ENCODE results near the gene CCNDBP1.
"Not testable (repeated sequence)": the region's sequence is repeated elsewhere in the genome, so short reads cannot be mapped to it uniquely, and the experiment has no call there.

CCNDBP1 gene

DNA sequence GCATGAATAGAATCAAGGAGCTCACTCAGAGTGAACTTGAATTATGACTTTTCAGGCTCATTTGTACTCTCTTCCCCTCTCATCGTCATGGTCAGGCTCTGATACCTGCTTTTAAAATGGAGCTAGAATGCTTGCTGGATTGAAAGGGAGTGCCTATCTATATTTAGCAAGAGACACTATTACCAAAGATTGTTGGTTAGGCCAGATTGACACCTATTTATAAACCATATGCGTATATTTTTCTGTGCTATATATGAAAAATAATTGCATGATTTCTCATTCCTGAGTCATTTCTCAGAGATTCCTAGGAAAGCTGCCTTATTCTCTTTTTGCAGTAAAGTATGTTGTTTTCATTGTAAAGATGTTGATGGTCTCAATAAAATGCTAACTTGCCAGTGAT is 9.6 kb downstream of the CCNDBP1 start:
- DNase-seq: no peak

DNA sequence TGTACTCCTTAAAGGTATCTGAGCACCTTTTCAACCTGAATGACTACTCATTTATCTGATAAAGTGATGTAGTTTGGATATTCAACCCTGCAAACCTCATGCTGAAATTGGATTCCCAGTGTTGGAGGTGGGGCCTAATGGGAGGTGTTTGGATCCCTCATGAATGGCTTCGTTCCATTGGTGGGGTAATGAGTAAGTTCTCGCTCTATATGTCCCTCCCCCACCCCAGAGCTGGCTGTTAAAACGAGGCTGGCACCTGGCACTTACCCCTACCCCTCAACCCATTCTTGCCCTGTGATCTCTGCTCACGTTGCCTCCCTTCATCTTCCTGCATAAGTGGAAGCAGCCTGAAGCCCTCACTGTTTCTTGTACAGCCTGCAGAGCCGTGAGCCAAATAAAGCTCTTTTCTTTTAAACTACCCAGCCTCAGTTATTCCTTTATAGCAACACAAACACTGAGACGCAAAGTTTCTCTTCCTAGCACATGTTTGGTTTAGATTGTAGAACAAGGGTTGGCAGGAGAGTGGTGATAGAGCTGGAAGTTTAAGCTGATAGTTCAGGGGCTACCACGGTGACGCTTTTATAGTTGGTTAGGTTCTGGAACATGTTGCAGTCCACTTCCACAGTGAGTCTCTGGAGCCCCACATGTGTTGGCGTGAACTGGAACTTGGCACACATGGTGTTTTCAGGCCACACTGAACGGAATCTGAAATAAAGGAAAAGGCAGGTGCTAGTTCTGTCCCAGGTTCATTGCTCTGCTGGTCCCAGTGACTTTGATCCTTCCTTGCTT is 11.8 kb downstream of the CCNDBP1 start:
- no peak for DNase-seq

DNA sequence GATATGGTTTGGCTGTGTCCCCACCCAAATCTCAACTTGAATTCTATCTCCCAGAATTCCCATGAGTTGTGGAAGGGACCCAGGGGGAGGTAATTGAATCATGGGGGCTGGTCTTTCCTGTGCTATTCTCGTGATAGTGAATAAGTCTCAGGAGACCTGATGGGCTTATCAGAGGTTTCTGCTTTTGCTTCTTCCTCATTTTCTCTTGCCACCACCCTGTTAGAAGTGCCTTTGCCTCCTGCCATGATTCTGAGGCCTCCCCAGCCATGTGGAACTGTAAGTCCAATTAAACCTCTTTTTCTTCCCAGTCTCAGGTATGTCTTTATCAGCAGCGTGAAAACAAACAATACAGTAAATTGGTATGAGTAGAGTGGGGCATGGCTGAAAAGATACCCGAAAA is 12.6 kb downstream of the CCNDBP1 start:
- not testable (repeated sequence) for DNase-seq

DNA sequence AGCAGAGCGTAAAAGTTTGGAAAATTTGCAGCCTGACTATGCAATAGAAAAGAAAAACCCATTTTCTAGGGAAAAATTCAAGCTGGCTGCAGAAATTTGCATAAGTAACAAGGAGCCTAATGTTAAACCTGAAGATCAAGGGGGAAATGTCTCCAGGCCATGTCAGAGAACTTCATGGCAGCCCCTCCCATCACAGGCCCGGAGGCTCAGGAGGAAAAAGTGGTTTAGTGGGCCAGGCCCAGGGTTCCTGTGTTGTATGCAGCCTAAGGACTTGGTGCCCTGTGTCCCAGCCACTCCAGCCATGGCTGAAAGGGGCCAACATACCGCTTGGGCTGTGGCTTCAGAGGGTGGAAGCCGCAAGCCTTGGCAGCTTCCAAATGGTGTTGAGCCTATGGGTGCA is 13.4 kb downstream of the CCNDBP1 start:
- not testable (repeated sequence) for DNase-seq

DNA sequence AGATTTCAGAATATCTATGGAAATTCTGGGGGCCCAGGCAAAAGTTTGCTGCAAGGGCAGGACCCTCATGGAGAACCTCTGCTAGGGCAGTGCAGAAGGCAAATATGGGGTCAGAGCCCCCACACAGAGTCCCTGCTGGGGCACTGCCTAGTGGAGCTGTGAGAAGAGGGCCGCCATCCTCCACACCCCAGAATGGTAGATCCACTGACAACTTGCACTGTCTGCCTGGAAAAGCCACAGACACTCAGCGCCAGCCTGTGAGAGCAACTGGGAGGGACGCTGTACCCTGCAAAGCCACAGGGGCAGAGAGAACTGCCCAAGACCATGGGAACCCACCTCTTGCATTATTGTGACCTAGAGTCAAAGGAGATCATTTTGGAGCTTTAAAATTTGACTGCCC is 13.8 kb downstream of the CCNDBP1 start:
- no peak for DNase-seq

DNA sequence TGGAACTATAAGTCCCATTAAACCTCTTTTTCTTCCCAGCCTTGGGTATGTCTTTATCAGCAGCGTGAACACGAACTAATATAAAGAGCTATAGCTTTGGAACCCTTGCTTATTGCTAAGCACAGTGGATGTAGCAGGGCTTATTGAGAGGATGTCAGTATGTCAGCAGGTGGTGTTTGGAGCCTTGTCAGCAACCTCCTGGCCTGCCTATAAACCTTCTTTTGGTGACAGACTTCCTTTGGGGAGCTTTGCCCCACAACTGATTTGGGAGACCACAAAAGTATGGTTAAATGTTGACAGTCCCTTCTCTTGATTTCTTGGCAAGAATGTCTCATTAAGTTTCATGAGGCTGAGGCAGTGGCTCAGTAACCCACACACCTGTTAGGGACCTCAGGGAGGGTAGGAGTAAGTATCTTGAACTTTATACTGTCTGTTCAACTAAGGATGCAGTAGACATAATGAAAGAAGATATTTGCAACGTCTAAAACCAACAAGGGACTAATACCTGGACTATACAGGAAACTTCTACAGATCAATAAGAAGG is 14.8 kb downstream of the CCNDBP1 start:
- no peak for DNase-seq

DNA sequence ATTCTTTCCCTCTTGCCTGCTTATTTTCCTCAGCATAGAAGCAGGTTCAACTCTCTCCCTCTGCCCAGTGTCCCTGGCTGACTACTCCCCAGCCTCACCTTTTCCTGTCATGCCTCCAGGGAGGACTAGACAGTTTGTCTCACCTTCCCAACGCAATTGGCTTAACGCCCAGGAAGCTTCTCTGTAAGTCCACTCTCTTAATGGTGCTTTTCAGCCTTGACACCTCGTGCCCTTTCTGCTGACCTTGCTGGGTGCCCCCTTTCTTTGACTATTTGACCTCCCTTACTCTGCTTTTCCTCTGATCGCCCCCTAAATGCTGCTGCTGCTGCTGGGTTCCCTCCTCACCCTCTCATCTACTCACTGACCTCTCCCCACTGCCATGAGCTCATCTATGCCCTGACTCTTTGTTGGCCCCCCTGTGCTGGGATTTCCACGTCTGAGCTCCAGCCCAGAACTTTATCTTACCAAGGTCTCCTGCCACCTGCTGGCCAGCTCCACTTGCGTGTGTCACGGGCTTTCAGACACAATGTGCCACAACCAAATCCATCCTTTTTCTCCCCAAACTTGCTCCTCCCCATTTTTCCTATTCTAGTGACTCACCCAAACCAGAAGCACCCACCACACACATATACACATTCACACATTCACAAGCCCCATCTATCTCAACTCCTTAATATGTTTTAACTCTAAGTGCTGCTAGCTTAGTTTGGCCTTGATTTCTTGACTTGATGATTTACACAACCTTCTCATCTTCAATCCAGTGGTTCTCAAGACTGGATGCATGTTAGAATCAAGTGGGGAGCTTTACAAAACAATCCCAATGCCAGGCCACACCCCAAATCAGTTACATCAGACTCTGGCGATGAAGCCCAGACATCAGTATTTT is 19.1 kb downstream of the CCNDBP1 start:
- peak; percentile 15 to 19 for DNase-seq

DNA sequence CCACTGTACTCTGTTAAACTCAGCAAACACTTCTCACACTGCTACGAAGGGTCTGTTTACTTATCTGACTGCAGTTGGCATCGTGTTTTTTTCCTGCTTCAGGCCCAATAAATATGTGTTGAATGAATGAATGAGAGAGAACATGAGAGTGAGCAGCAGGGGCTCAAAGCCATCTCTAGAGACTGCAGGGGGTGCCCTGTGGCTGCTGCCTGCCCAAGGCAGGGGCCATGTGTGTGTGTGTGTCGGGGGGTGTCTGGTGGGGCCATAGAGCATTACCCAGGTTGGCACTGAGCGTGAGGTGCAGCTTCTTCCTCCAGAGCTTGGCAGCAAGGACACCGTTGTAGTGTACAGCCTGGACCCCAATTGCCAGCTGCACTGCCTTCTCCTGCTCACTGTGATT is 20.9 kb downstream of the CCNDBP1 start:
- DNase-seq: no peak

DNA sequence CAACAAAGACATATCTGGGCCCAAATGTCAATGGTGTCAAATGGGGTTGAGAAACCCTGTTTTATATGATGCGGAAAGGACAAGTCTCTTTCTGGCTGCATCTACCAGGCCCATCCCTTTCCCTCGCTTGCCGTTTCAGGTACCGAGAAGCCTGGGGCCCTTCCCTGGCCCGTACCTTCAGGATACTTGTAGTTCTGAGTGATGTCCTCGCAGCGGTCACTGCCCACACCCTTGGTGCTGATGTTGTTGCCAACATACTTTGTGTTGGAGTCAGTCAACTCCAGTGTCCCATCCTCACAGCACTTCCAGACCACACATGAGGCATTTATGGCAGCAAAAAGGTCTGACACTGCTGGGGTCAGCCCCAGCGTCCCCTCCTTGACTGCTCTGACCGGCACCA is 21.8 kb downstream of the CCNDBP1 start:
- no peak for DNase-seq

DNA sequence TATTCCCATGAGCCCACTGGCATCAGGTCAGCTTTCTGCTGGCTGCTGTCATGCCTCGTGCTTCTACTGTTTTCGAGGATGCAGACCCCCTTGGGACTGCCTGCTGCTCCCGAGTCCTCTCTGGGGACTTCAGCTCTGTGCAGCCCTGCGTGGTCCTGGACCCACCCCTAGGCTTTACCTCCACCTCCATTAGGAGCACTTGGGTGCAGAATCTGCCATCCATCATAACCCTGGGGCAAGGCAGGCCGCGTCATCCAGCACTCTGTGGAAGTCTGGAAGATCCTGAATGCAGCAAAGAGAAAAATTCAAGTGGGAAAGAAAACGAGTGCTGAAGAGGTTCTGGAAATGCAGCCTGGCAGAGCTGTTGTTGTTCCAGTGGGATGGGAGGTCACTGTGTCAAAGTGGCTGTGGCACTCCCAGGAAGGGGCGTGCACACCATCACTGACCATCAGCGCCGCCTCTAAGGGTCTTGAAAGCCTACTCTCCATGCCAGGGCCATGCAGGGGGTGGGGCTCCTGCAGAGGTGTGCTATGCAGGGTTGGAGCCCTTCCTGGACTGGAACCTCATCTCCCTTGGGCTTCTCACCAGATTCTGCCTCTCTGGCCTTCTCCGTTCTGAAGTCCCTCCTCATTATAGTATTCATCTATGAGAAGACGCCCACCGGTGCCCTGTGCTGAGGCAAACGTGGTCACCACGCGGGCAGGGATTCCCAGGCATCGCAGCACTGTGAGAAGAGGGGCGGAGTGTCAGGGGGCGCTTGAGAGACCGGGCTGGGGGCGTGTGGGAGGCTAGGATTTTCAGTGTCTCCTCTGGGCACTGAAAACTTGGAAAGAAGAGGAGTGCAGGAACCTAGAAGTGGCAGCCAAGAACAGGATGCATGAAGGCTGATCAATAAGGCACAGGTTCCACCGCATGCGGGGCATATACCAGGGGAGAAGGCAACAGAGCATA is 23.1 kb downstream of the CCNDBP1 start:
- no peak for DNase-seq

DNA sequence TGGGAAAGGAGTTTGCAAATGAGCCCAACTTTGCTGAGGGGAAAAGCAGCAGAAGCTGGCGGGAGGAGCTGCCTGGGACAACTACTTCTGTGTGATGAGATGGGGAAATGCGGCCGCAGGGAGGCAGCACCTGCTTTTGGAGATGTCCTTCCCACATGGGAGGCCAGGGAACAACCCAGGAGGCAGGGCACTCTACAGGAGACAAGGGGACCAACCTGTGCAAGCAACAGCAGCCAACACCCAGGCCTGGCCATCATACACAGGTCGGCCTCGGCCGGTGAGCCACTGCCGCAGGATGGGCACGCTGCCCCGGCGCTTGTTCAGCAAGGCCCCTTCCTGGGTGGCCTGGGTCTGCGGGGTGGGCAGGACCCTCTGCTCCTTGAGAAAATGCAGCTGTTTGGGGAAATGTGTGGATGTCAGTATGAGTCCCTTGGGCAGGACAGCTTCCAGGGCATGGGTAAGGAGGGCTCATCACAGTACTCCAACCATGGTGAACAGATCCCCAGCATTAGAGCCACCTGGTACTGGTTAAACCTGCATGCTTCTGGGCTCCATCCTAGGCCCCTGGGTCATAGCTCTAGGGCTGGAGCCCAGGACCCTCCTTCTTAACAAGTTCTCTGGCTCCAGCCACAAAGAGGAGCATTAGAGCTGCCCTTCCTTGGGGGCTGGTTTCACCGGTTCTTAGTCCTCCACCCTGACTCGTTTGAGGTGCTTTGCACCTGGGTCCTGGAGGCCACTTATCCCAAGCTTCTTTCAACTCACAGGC is 24.0 kb downstream of the CCNDBP1 start:
- no peak for DNase-seq

DNA sequence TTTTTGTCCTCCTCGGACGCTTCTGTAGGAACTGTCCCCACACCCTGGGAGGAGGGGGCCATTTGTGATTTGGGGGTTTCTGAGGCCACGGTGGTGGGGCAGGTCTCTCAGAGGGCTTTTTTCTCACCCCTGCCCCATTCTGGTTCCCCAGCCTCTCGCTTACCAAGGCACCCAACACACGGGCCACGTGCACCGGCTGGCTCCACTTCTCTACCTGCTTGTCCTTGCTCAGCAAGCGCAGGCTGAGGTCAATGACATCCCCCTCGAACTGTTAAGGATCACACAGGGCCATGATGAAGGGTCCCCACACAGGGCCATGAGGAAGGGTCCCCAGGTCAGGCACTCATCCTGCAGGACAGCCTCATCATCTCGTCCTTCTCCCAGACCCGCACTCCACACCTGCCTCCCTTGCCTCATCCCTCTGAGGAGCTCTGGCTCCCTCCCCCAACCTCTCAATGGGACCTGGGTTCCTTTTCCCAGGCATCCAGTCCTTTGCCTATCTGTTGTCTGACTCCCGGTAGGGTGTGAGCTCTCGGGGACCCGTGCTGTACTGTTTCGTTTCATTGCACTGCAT is 25.1 kb downstream of the CCNDBP1 start:
- no peak for DNase-seq

DNA sequence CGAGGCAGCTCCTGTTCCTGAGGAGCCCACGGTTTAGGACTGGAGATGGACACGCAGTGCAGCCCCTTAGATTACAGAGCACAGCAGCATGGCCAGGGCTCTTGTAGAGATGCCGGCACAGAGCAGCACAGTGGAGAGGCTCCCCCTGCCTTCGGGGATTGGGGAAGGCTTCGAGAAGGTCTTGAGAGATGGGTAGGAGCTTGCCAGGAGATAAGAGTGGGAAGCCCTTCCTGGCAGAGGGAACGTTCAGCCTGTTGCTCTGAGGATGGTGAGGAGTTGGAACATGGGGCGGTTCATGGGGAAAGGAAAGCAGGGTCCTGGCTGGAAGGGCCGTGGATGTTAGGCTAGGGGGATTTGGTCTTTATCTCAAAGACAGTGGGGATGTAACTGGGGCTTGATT is 25.6 kb downstream of the CCNDBP1 start:
- DNase-seq: no peak

DNA sequence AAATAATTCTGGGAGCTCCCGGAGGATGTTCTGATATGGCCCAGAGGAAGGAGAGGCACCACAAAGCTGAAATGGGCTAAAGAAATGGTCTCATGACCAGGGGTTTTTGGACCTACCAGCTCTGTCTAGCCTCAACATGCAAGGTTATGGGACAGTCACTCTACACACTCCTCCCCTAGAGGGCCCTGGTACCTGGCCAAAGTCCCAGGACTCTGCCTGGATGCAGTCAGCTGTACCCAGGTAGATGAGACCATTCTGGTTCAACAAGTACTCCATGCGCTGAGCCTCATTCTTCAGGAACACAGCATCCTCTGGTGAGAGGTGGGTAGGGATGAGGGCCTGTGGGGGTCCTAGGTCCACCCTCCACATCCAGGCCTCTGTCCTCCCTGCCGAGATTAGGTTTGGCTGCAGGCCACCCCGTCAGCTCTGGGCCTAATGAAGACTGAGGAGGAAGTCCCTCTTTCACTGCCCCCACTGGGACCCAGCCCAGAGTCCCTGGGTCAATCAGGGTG is 26.1 kb downstream of the CCNDBP1 start:
- DNase-seq: no peak

DNA sequence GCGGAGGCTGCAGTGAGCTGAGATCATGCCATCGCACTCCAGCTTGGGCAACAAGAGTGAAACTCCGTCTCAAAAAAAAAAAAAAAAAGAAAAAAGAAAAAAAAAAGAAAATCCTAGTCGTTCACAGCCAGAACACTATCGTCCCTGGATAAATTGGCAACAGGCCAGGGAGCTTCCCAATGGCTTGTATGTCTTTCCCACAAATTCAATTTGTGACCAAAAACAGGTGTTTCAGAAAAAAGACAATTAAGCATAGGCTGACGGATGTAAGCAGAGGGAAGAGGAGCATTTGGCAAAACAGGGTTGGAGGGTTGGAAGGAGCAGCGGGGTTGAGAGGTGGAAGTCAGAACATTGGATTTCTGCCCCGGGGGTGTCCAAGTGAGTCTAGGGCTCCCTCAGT is 27.1 kb downstream of the CCNDBP1 start:
- DNase-seq: no peak

DNA sequence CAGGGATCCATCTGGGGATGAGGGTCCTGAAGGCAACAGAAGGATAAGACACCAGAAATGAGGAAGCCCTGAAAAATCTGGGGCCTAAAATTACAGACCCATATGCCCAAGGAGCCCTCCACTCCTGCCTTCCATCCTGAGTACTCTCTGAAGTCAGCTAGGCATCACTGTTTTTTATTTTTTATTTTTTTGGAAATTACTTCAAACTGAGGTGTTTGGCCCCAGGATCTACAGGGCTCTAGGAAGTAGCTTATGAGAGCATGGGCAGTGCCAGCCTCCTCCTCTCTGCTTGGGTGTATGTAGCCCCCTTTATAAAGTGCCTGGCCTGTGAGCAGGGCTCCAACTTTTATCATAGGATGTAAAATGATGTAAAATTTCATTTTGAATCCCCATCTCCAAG is 27.7 kb downstream of the CCNDBP1 start:
- no peak for DNase-seq

DNA sequence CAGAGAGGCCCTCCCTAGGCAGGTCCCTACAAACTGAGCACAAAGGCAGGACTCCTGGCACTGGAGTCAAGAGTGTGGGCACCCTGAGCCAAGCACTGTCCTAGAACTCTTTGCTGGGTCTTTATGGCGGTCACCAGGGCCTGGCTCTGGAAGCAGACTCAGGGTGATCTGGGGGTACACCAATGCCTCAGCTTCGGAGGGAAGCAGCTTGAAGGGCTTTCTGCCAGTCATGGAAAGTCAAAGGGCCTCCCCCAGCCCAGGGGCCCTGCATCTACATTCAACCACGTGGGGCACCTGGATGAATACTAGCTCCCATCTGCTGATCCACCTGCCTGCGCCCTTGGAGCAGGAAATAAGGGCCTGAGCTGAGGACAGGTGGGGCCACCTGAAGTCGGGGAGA is 28.3 kb downstream of the CCNDBP1 start:
- DNase-seq: no peak

DNA sequence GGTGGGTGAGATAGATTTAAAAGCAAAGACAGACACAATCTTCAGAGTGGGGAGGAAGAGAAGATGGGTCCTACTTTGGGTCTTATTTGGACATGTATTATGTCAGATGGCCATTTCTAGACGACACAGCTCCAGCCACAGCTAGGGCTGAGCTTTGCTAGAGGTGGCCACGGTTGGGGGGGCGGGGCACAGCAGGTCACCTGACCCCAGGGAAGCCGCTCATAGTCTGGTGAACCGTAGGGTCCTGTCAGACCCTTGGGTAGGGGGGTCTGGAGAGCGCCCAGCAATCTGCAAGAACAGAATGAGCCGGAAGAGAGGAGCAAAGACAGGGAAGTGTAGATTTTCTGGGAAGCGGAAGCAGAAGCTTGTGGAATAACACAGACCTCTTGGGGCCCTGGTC is 29.0 kb downstream of the CCNDBP1 start:
- no peak for DNase-seq

DNA sequence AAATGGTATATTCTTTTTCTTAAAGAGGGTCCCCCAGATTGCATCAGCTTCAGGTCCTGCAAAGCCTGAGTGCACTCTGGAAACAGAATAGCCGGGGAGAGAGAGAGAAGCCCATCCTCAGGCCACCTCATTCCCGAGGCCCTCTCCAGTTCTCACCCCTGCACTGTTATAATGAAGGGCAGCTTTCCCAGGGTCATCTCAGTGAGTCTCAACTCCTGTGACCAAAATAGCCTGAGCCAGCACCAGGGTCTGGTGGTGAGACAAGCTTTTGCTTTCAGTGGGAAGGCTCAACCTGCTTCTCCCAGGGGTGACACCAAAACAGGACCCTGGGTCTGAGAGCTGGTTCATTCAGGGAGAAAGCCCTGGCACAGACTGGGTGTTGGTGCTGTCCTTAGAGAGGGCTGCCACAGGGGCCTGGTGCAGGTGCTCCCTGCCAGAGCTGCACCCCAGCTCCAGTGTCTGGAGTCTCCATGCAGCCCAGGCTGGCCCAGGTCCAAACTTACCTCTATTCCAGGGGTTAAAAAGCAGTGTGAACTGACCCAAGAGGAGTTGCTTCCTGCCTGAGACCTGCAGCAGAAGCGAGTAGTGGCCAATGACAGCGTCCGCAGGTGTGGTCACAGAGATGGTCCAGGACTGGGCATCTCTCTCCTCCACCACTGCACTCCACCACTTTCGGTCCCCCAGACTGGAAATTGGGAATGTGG is 29.5 kb downstream of the CCNDBP1 start:
- no peak for DNase-seq

DNA sequence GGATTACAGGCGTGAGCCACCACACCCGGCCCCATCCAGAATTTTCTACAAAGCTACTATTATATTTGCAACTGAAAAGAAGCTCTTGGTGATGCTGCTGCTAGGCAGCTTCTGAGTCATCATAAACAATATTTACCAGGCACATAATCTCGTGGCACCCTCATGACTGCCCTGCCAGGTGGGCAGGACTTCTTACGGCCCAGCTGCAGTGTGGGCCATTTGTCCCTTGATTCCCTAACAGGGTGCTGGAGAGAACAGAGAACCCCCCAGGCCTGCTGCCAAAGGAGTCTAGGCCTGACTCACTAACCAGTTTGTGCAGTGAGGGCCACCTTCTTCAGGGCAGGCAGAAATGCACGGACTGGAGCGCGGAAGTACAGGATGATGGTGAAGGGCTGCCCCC is 30.8 kb downstream of the CCNDBP1 start:
- DNase-seq: no peak

Data from AML-193 (cell line).